ENCODE results near the gene NDUFV3.
"Not testable (repeated sequence)": the region's sequence is repeated elsewhere in the genome, so short reads cannot be mapped to it uniquely, and the experiment has no call there.

Gene NDUFV3

GRCh38 chr21:42900446-42900845 lies 7.3 kb downstream of the NDUFV3 start:
- DNase-seq (ENCODE audit: low read depth) = no peak

- no peak for DNase-seq (ENCODE audit: low read depth)
Measured at GRCh38 chr21:42903817-42904216, 10.7 kb downstream of the NDUFV3 start.

DNA sequence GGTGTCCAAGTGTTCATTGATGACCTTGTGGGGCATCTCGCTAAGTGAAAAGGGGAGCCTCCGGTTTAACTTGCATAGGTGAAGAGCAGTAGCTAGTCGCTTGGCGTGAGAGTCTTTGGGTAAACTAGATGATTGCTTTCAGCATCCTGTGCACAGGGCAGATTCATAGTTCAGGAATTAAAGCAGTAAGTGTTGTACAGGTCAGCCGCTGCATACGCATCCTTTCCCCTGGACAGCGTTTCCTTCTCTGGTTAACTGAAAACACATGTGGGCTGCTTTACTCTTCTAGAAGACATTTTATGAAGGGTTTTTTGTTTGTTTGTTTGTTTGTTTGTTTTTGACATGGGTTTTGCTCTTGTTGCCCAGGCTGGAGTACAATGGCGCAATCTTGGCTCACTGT lies 12.1 kb downstream of the NDUFV3 start:
- no peak for DNase-seq (ENCODE audit: low read depth)

GRCh38 chr21:42906233-42906632 lies 13.1 kb downstream of the NDUFV3 start:
- no peak for DNase-seq (ENCODE audit: low read depth)

DNA sequence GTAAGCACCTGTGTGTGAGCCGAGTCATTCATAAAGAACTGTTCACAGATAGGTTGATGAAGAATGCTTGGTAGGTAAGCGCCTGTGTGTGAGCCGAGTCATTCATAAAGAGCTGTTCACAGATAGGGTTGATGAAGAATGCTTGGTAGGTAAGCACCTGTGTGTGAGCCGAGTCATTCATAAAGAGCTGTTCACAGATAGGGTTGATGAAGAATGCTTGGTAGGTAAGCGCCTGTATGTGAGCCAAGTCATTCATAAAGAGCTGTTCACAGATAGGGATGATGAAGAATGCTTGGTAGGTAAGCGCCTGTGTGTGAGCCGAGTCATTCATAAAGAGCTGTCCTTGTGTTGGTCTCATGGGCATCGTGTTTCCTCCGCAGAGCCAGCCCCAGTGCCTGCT lies 15.4 kb downstream of the NDUFV3 start:
- not testable (repeated sequence) for DNase-seq (ENCODE audit: low read depth)

DNA sequence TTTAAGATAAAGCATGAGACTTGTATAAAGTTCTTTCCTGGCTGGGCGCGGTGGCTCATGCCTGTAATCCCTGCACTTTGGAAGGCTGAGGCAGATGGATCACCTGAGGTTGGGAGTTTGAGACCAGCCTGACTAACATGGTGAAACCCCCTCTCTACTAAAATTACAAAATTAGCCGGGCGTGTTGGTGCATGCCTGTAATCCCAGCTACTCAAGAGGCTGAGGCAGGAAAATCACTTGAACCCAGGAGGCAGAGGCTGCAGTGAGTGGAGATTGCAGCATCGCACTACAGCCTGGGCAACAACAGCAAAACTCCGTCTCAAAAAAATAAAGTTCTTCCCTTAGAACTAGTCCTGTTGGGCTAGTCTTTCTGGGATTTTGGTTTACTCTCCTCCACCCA lies 18.8 kb downstream of the NDUFV3 start:
- not testable (repeated sequence) for DNase-seq (ENCODE audit: low read depth)

GRCh38 chr21:42913476-42913875 lies 20.4 kb downstream of the NDUFV3 start:
- DNase-seq (ENCODE audit: low read depth) = no peak

DNA sequence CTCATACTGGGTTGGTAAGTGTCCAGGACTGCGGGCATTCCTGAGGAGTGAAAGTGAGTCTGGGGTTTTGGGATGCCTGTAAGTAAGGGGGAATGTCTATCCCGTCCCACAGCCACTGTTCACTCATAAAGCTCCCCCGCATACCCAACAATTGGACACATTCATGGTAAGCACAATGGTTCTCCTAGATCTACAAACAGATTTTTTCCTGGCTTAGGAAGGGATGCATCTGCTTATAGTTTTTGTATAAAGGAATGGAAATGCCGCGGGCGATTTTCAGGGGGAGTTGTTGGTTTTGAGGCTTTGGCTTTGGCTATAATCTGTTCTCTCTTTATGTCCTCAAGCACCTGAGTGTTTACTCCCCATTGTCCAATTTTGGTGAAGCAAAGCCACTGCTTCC lies 25.2 kb downstream of the NDUFV3 start:
- no peak for DNase-seq (ENCODE audit: low read depth)

DNA sequence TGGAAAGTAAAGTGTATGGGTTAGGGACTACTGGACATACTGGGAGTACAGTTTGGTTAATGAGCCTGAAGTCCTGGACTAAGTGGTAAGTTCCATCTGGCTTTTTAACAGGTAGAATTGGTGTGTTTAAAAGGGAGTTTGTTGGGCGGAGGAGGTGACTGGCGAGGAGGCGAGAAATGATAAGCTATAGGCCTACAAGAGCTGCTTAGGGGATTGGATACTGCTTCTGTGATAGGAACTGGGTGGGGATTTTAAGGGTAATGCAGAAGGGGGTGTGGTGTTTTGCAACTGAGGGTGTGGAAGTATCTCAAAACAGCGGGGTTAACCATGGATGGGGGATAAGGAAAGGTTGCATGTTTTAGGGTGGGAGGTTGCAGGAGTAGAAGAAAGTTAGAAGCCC lies 28.8 kb downstream of the NDUFV3 start:
- no peak for DNase-seq (ENCODE audit: low read depth)

DNA sequence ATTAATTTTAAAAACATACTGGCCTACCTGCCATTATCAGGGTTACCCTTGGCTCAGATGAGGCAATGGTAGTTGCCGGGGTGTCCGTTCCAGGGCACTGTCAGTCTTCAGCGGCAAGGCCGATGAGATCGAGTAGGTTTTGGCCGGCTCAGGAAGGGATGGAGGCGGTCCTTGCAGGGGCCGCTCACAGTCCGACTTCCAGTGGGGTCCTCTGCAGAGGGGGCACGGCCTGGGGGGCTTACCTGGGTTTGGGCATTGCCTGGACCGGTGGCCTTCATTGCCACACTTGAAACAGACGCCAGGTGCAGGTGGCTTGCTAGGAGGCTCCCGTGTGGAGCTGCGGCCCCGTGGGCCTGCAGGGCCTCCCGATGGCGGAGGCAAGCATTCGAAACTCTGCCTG lies 29.8 kb downstream of the NDUFV3 start:
- DNase-seq (ENCODE audit: low read depth) = no peak

GRCh38 chr21:42923553-42924432 lies 30.7 kb downstream of the NDUFV3 start:
- DNase-seq (ENCODE audit: low read depth) = peak; percentile 44

- no peak for DNase-seq (ENCODE audit: low read depth)
Measured at GRCh38 chr21:42924433-42924751, 31.3 kb downstream of the NDUFV3 start.

- no peak for DNase-seq (ENCODE audit: low read depth)
Measured at GRCh38 chr21:42925114-42925926, 32.2 kb downstream of the NDUFV3 start, which contains the start of gene ERVH48-1. TSS of gene ERVH48-1 (minus strand) at chr21:42925630. CDS start at chr21:42919006, 6,624 bp downstream.

GRCh38 chr21:42927474-42928200 lies 34.5 kb downstream of the NDUFV3 start:
- not testable (repeated sequence) for DNase-seq (ENCODE audit: low read depth)

GRCh38 chr21:42929969-42930368 lies 36.9 kb downstream of the NDUFV3 start:
- DNase-seq (ENCODE audit: low read depth) = no peak

GRCh38 chr21:42931560-42932235 lies 38.6 kb downstream of the NDUFV3 start:
- DNase-seq (ENCODE audit: low read depth) = no peak

DNA sequence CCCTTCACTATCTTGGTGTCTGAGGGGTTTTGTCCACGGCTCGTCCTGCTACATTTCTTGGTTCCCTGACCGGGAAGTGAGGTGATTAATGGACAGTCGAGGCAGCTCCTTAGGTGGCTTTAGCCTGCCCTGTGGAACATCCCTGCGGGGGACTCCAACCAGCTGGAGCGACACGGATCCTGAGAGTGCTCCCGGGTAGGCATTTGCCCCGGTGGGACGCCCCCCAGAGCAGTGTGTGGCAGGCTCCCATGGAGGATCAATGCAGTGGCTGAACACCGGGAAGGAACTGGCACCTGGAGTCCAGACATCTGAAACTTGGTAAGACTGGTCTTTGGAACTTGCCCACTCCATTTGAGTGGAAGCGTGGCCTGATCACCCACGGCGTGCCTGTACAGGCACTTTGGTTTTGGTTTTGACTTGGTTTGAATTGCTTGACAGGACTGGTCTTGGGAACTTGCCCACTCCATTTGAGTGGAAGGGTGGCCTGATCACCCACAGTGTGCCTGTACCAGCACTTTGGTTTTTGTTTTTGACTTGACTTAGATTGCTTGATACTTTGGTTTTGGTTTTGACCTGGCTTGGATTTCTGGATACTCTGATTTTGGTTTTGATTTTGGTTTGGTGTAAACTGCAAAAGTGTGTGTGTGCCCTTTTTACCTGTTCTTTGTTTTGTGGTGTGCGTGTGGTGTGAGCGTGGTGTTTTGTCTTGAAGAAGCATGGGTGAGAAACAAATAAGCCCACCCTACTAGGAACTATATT lies 39.4 kb downstream of the NDUFV3 start:
- DNase-seq (ENCODE audit: low read depth) = not testable (repeated sequence)

GRCh38 chr21:42933137-42933970 lies 40.2 kb downstream of the NDUFV3 start:
- DNase-seq (ENCODE audit: low read depth) = not testable (repeated sequence)

GRCh38 chr21:42933973-42934372 lies 40.9 kb downstream of the NDUFV3 start:
- not testable (repeated sequence) for DNase-seq (ENCODE audit: low read depth)

- not testable (repeated sequence) for DNase-seq (ENCODE audit: low read depth)
Measured at GRCh38 chr21:42936360-42936759, 43.3 kb downstream of the NDUFV3 start.

Data from stimulated activated CD8-positive, alpha-beta memory T cell treated with anti-CD3 and anti-CD28 coated beads, Interleukin-4, amount 100 ng/mL, for 24 hours (primary cell).